ENCODE data around the gene PAM.
A peak's percentile ranks its signal among the peaks of the same experiment; 100 is the strongest.

The PAM gene

DNA sequence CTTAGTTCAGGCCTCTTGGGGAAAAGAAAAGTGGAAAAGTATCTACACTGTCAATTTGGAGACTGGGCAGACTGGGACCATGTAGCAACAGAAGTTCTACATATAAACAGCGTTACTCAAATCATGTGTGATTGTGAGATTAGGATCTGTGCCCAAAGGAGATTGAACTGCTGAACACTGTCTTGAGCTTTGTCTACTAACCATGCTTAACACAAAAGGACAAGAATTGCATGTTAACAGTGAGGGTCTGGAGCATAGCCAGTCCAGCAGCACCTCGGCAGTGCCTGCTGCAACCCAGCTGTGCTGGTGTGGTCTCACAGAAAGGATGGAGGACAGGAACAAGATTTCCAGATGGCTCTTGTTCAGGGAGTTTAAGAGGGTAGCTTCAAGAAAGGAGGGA is 5.7 kb downstream of the PAM start:
- TF ChIP-seq, protein P1, sequence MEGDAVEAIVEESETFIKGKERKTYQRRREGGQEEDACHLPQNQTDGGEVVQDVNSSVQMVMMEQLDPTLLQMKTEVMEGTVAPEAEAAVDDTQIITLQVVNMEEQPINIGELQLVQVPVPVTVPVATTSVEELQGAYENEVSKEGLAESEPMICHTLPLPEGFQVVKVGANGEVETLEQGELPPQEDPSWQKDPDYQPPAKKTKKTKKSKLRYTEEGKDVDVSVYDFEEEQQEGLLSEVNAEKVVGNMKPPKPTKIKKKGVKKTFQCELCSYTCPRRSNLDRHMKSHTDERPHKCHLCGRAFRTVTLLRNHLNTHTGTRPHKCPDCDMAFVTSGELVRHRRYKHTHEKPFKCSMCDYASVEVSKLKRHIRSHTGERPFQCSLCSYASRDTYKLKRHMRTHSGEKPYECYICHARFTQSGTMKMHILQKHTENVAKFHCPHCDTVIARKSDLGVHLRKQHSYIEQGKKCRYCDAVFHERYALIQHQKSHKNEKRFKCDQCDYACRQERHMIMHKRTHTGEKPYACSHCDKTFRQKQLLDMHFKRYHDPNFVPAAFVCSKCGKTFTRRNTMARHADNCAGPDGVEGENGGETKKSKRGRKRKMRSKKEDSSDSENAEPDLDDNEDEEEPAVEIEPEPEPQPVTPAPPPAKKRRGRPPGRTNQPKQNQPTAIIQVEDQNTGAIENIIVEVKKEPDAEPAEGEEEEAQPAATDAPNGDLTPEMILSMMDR (IDR thresholded peaks at IDR 0.05), result no peak
- peak overlapping the region; percentile 49 for H3K27ac Mint-ChIP-seq
- H3K4me1 Mint-ChIP-seq, result peaks cover 54% of the 10 kb centered on the region
- peaks cover 16% of the 10 kb centered on the region for H3K36me3 Mint-ChIP-seq (ENCODE audit: low read depth)
- H3K9me3 Mint-ChIP-seq, result no peaks in the 10 kb centered on the region
- H3K4me3 Mint-ChIP-seq, result no peak overlapping the region
- no peak for DNase-seq
- H3K27me3 Mint-ChIP-seq (ENCODE audit: low read depth, poor library complexity), result peaks cover 3% of the 10 kb centered on the region

DNA sequence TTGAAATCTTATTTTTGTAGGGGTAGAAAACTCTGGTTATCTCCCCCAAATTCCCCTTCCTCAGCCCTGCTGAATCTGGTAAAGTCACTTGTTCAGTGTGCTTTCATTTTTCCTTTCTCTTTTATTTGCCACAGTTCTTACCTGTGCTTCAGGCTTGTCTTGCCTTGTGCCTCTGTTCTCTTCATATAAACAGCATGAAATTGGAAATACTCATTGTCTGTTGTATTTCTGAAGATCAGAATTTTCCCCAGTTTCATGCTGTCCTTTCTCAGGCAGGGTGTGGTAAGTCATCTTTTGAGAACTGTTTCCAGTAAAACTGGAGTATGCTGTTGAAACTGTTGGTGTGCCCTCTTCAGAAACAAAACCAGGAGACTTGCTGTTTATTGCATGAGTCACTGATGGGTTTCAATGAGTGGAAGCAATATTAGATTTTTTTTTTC is 7.0 kb downstream of the PAM start:
- peaks cover 47% of the 10 kb centered on the region for H3K4me1 Mint-ChIP-seq
- peaks cover 3% of the 10 kb centered on the region for H3K27me3 Mint-ChIP-seq (ENCODE audit: low read depth, poor library complexity)
- no peak overlapping the region for H3K27ac Mint-ChIP-seq
- no peak overlapping the region for H3K4me3 Mint-ChIP-seq
- H3K9me3 Mint-ChIP-seq, result no peaks in the 10 kb centered on the region
- H3K36me3 Mint-ChIP-seq (ENCODE audit: low read depth), result peaks cover 16% of the 10 kb centered on the region
- TF ChIP-seq, protein P1 (IDR thresholded peaks at IDR 0.05), result no peak
- no peak for DNase-seq

DNA sequence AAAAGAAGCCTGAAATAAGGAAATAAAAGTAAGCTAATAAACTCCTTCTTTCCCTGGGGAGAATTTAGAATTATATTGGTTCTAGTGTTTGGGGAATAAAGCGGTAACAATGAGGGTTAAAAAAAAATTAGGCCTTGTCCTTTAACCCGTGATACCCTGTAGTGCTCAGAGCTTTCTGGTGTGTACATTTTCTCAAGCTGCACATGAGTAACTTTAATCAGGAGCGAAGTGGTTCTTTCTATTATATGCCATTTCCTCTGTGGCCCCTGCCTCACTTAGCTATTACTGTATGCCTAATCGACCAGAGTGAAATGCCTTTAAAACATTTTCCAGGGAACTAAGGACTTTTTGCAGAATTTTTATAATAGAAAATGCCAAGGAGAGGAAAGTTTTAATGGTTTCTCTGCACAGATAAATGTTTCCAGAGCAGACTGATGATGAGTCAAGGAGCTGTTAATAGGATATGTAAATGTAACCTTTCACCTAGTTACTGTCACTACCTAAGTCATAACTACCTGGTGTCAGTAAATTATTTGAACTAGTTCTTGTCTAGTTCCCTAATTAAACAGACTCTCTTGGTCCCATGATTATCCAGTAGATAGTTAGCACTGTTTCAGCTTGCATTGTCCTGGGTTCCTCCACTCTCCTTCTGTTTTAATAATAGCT is 7.6 kb downstream of the PAM start:
- H3K4me3 Mint-ChIP-seq, result no peak overlapping the region
- peaks cover 47% of the 10 kb centered on the region for H3K4me1 Mint-ChIP-seq
- peaks cover 3% of the 10 kb centered on the region for H3K27me3 Mint-ChIP-seq (ENCODE audit: low read depth, poor library complexity)
- no peak overlapping the region for H3K27ac Mint-ChIP-seq
- H3K36me3 Mint-ChIP-seq (ENCODE audit: low read depth), result peaks cover 16% of the 10 kb centered on the region
- TF ChIP-seq, protein P1 (IDR thresholded peaks at IDR 0.05), result no peak
- DNase-seq, result no peak
- H3K9me3 Mint-ChIP-seq, result no peaks in the 10 kb centered on the region

DNA sequence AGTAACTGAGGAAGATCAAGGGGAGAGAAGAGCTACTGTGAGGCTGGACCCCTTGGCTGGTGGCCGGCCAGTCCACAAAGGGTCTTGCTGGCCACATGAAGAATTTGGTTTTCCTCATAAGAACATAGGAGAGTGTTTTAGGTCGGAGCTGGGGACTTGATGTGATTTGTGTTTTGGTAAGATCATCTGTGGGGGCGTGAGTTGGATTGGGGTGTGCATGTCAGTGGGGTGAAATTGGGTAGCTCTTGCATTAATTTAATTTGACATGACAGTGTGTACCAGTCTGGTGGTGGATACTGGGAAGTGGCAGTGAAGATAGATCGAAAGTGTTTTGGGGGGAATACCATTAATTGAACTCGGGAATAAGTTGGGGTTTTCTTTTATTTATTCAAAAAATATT is 8.6 kb downstream of the PAM start:
- H3K27ac Mint-ChIP-seq, result peak overlapping the region; percentile 1
- H3K9me3 Mint-ChIP-seq, result no peaks in the 10 kb centered on the region
- DNase-seq, result no peak
- peaks cover 3% of the 10 kb centered on the region for H3K27me3 Mint-ChIP-seq (ENCODE audit: low read depth, poor library complexity)
- no peak overlapping the region for H3K4me3 Mint-ChIP-seq
- H3K36me3 Mint-ChIP-seq (ENCODE audit: low read depth), result peaks cover 16% of the 10 kb centered on the region
- peaks cover 39% of the 10 kb centered on the region for H3K4me1 Mint-ChIP-seq
- TF ChIP-seq, protein P1 (IDR thresholded peaks at IDR 0.05), result no peak

DNA sequence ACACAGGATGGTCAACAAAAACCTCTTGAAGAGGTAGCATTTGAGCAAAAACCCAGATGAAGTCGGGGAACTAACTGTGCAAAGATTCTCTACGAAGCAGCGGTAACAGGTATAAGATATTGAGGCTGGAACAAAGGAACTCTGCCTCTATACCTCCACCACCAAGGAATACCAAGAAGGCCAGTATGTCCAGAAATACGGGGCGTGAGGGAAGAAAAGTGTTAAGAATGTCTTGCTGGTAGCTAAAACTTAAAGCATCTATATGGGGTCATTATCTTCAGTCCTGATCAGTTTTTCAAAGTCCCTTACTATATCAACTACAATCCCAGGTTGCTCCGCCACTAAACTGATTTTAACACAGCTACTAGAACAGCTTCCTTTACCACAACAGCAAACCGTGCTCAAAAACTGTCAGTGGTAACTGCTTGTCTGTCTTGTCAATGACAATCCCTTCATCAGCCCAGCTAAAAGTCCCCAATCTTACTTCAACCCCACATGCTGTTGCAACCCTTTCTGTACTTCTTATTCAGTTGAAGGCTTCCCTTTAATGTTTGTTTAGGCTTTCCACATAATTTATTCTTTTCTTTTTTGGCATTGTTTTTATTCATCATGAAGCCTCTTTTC is 9.4 kb downstream of the PAM start:
- Mint-ChIP-seq H3K36me3 (ENCODE audit: low read depth) (peaks cover 16% of the 10 kb centered on the region), H3K27ac (no peak overlapping the region), H3K4me3 (no peak overlapping the region), H3K4me1 (peaks cover 33% of the 10 kb centered on the region), H3K9me3 (no peaks in the 10 kb centered on the region), H3K27me3 (ENCODE audit: low read depth, poor library complexity) (peaks cover 3% of the 10 kb centered on the region)
- no peak for DNase-seq
- TF ChIP-seq, protein P1 (IDR thresholded peaks at IDR 0.05), result no peak

DNA sequence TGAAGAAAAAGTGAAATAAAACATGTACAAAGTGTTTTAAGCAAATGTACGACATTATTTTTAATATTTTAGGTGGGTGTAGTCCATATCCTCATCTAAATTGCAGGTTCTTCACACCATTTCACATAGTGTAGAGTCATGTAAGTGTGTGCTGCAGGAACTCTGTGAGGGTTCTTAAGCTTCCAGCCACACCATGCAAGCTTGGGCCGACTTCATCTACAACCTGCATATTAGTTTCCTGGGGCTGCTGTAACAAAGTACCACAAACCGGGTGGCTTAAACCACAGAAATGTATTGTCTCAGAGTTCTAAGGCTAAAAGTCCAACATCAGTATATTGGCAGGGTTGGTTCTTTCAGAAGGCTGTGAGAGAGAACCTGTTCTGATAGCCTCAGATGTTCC is 10.2 kb downstream of the PAM start:
- Mint-ChIP-seq H3K27ac (no peak overlapping the region), H3K4me1 (peaks cover 28% of the 10 kb centered on the region), H3K36me3 (ENCODE audit: low read depth) (peaks cover 16% of the 10 kb centered on the region), H3K27me3 (ENCODE audit: low read depth, poor library complexity) (no peaks in the 10 kb centered on the region), H3K4me3 (no peak overlapping the region), H3K9me3 (no peaks in the 10 kb centered on the region)
- no peak for DNase-seq
- TF ChIP-seq, protein P1 (IDR thresholded peaks at IDR 0.05), result no peak

Measured in nephron progenitor cell (in vitro differentiated cells).